Activated effector memory CD4-positive, alpha-beta T cell treated with anti-CD3 and anti-CD28 coated beads, Interleukin-2, amount 50 U/mL, for 16 hours (primary cell): ENCODE data around the gene LRRC43.

ENCODE experiments used
- DNase-seq: peaks from one replicate; pipeline ENCODE4 v3.0.0-alpha.2; 2020

The LRRC43 gene, protein sequence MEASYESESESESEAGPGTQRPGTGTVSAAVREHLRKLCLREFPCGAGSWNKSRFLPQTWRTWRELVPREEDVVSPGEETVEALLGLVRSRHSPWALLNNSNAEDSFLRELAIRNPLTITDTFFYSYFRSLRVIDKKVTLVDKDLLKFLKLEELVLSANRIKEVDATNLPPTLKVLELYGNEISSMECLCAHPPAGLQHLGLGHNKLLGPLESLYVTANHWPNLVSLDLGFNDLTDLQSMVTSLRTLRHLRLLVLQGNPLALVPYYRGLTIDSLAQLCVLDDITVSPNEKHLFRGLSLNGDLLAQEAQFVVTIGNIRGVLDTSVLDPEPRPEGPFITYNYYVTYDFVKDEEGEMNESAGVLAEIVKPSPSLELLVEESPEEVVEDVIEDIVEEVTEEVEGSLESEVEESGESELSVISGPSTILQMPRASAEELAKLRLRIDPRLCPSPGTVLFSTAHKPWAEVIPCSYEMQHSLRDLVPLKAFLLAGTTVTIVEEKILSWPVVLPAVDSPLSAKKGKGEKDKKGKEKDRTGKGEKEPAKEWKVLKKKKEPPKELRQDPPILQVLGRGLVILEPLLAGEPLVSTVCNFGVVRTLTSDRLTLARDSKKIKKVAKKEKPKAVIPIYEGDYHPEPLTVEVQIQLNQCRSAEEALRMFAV

GRCh38 chr12:122182887-122183587 is at the start of gene LRRC43:
Gene LRRC43, plus strand, starts transcription at chr12:122183123. Its CDS starts 22 bp downstream, at chr12:122183145.
- peak; percentile 67 for DNase-seq

GRCh38 chr12:122133192-122133950 is 49.6 kb upstream of the LRRC43 start:
- DNase-seq, result no peak

DNA sequence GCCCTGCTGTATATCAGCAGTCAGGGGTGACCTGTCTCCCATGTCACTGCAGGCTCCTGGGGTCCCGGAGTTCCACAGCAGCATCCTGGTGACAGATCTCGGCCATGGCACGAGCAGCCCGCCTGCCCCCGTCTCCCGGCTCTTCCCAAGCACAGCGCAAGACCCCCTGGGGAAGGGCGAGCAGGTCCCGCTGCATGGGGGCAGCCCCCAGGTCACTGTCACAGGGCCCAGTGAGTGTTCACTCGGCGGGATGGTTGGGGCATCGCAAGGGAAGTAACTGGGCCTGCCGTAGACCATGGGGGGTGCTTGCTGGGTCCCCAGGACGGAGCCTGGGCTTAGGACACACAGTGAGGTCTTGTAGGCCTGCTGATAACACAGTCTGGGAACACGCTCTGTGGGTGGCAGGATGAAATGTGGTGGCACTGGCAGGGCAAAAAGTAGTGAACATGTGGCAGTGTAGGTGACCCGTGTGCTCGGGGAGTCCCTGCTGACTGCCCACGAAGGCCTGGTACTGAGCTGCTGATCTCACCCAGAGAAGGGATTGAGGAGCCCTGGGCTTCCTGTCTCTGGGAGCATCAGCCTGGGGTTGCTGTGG is 47.4 kb upstream of the LRRC43 start:
- DNase-seq, result no peak

DNA sequence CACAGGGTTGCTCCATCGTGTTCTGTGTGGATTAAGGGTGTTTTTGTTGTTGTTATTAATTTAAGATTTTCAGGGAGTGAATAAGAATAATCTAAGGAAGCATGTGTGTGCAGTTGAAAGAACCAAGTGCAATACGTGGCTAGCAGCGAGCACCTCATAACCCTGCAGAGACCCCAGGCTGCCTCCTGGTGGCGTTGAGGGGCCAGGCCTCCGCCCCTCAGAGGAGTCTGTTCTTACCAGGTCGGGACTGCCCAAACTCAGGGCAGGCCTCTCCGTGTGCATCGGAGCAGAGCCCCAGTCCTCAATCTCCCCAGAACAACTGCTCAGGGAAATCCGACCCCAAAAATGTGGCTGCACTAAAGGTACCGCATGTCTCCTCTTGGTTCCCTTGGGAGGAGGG is 45.7 kb upstream of the LRRC43 start:
- no peak for DNase-seq

DNA sequence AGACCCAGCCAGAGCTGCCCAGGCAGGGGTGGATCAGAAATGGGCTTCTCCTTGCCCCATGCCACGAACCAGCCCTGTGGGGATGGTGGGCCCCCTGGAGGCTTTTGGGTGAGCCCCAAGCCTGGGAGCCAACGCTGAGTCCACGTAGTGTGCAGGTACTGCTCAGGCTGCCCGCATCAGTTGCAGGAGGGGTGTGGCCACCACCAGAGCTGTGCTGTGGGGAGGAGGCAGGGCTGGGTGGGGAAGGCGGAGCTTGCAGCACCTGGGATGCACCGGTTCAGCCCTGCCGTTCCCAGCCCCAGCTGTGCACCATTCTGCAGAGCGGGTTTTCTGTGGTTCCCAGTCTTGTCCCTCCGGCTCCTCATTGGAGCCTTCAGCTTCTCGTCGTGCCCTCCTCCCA is 45.2 kb upstream of the LRRC43 start:
- no peak for DNase-seq

- no peak for DNase-seq
Observed at GRCh38 chr12:122138181-122138580, 44.7 kb upstream of the LRRC43 start.

GRCh38 chr12:122138616-122139015 is 44.3 kb upstream of the LRRC43 start:
- DNase-seq, result no peak

- DNase-seq, result no peak
Observed at GRCh38 chr12:122139266-122139665, 43.7 kb upstream of the LRRC43 start.

DNA sequence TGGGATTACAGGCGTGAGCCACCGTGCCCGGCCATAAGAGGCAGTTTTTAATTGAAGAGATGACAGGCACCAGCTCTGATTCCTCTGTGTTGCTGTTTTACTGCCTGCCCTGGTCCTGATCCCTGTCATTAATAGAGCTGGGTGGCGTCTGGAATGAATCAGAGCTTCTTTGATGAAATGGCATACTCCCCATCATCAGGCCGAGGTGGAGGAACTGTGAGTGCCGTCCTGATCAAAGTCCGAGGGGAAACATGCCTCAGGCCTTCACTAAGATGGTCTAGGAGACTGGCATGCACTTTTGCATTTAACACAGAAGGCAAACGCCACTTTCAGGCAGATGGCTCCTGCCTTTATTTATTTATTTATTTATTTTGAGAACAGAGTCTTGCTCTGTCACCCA is 43.0 kb upstream of the LRRC43 start:
- no peak for DNase-seq

DNA sequence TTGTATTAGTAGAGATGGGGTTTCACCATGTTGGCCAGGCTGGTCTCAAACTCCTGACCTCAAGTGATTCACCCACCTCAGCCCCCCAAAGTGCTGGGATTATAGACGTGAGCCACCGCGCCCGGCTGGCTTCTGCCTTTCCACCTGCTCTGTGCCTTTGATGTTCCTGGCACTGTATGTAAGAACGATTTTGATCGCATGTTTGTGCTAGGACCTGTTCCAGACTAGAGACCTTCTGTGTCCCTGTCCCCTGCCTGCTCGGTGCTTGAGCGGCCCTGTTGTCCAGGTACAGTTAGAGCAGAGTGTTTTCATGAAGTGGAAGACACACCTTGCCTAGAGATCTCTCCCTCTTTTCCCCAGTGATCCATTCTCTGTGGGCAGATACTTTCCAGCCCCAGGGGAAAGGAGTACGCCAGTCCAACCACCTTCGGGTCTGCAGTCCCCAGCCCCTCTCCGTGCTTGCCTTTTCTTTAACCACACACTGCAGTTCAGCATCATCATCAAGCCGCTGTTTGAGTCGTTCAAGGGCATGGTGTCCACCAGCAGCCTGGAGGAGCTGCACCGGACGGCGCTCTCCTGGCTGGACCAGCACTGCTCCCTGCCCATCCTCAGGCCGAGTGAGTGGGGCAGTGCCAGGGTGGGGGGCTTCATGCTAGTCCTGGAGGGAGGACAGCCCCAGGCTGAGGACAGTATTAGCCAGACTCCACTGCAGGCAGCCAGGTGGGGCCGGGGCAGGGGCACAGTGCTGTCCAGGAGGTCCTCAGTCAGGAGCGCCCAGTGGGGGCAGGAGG is 42.3 kb upstream of the LRRC43 start:
- no peak for DNase-seq

DNA sequence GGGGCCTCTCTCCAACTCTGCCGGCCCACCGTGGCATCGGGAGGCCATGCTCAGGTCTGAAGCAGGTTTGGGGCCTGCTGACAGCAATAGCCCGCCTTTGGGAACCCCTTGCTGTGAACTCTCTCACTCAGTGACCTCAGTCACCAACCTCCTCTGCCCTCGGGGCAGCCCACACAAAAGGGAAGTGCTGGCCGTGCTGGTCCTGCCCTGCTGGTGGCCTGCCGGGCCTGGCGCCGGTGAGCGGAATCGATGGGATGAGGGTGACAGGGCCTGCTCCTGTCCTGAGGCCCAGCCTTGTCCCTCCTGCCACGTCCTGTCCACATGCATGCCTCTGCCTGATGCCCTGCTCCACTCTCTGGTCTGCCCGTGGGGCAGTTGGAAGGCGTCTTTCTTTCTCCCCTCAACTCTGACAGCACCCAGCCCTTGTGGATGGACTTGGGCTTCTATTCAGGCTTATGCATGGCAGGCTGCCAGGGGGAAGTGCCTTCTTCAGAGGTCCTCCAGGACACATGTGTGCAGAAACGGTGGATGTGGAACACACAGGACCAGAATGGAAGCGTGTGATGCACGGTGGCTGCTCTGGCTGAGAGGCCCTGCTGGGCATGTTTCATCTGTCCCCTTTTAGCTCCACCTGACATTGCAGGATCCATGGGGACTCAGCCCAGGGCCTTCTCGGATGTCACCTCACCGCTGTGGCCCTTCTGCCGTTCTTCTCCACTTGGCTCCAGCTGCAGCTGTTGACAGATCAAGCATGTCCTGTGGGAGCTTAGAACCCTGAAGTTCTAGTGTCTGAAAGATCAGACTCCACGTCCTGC is 40.8 kb upstream of the LRRC43 start:
- no peak for DNase-seq

DNA sequence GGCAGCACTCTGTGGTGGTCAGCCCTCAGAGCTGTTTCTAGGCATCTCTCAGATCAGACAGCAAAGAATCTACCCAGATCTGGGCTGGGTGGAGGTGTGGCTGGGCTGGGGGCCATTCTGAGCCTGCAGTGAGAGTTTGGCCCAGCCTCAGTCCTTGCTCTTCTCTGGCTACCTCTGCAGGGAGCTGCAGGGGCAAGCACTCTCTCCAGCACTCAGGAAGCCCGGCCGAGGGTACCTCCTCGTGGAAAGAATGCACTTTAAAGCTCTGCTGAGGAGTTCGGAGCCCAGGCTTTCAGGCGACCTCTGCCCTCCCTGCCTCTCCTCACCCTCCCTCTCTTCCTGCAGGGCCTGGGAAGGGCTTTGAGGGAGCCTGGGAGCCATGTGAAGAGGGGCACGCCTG is 40.1 kb upstream of the LRRC43 start:
- no peak for DNase-seq

DNA sequence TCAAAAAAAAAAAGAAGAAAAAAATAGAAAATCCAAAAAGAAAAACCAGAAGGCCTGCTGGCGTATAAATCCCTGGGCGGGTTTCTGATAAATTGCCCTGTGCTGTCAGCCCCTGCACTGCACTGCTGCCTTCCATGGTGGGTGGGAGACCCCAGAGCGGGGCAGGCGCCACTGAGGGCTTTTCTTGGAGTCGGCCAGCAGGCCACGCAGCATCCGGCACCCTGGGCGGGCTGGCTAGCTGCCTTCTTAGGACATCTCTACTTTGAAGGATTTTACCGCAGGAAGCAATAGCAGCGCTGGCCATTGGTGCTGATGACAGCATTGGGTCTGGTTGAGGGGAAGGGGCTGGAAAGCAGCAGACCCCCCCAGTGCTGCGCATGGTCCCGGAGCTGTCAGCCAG is 38.0 kb upstream of the LRRC43 start:
- DNase-seq, result no peak

DNA sequence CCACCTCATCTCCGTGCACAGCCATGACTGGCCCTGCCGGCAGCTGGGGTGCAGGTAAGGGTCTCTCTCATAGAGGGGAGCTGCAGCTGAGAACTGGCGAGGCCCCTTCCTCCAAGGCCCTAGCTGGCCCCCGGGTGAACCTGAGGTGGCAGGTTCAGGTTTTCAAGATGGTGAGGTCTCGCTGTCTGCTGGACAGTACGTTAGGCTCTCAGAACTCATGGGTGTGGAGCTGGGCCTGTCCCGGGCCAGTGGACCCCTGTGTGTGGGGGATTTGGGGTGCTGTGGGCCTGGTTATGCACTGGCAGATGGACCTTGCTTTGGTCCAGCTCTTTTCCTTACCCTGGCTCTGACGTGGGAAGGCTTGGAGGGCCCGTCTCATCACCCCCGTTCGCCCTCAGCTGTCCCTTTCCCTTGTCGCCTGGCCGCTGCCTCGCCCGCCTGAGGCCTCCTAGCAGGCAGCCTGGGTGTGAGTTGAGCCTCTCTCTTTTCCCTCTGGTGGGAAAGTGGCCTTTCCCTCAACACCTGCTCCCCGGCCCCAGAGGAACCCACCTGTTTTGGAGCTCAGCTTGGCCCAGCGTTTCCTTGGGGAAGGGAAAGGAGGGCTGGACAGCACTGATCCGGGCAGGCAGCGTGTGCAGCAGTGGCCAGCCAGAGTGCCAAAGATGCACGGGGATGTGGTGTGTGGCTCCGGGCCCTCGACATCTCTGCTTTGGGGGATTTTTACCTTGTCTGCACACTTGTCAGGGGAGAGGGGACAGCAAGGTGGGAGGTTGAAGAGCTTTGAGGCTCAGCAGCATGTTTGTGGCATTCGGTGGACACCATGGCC is 37.2 kb upstream of the LRRC43 start:
- no peak for DNase-seq

DNA sequence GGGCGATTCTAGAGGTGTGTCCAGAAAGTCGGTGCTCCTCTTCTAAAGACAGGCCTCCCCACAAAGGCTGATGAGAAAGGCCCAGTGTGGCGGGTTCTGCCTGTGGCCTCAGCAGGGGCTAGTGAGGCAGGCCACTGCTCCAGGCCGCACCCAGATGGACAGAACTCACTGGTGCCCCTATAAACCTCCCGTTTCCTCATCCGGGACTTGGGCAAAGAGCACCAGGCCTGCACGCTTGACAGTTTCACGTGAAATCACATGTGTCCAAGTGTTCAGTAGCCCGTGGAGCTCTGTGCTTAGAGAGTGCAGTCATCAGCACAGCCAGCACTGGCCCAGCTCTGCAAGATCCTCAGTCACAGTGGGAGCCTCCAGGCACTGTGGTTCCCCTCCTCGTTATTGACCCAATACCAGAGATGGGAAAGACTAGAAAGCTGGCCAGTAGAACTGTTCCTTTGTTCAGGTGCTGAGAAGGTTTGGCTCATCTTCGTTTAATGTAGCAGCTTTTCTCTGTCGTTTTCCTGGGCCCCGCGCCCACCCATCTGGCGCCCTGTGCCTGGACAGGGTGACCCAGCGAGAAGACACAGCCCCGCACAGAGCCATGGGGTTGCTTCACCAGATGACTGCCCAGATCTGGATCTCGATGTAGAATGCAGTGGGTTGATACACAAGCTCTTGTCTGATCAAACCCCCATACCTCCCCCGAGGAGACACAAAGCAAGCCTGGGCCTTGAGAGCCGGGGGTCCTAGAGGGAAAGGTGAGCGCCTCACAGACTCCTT is 35.2 kb upstream of the LRRC43 start:
- no peak for DNase-seq

- DNase-seq, result no peak
Observed at GRCh38 chr12:122148657-122149056, 34.3 kb upstream of the LRRC43 start.

GRCh38 chr12:122150127-122150681 is 32.7 kb upstream of the LRRC43 start:
- no peak for DNase-seq

- DNase-seq, result no peak
Observed at GRCh38 chr12:122152754-122153153, 30.2 kb upstream of the LRRC43 start.

DNA sequence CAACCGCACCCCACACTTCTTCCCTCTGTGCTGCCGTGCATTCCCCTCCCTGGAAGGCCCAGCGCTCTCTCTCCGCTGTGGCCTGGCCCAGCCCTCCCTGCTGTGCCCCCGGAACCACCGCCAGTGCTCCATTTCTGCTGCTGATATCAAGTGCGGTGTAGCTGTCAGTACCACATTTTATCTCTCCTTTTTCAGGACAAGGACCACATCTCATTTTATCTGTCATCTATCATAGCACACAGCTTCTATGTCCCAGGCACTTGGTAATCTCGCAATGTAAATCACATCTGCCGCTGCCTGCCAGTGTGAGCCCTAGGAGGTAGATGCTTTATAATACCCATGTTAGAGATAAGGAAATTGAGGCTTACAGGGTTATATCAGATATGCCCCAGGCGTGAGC is 27.2 kb upstream of the LRRC43 start:
- no peak for DNase-seq
